Mesenchymal stem cell (in vitro differentiated cells and primary cell): Measurements from ENCODE around the gene KMT2A.
"Not testable (repeated sequence)": the region's sequence is repeated elsewhere in the genome, so short reads cannot be mapped to it uniquely, and the experiment has no call there.

Source experiments
- DNase-seq: peaks from one replicate; pipeline ENCODE4 v3.0.0-alpha.2; 2013
- H2AFZ ChIP-seq: one replicate; pipeline ENCODE4 v1.6.1; 2013; ENCODE audit warnings: low read depth, mild to moderate bottlenecking, control low read depth, inconsistent platforms, low read length, moderate library complexity
- H2AK5ac ChIP-seq: 2 replicates; pipeline ENCODE4 v1.6.1; 2013; ENCODE audit warnings: low read length, moderate library complexity, mild to moderate bottlenecking, inconsistent platforms; ENCODE audit not compliant: severe bottlenecking
- H2BK120ac ChIP-seq: one replicate; pipeline ENCODE4 v1.6.1; 2013; ENCODE audit warnings: low read depth, mild to moderate bottlenecking, inconsistent platforms, low read length, moderate library complexity
- H2BK12ac ChIP-seq, 2 experiments: one replicate each; pipeline ENCODE4 v1.6.1; 2013; ENCODE audit warnings: inconsistent platforms in 2 of 2, low read length in 2 of 2, mild to moderate bottlenecking in 2 of 2, moderate library complexity in 2 of 2, control low read depth in 1 of 2
- H2BK15ac ChIP-seq: one replicate; pipeline ENCODE4 v1.6.1; 2013; ENCODE audit warnings: mild to moderate bottlenecking, low read depth, inconsistent platforms; ENCODE audit not compliant: poor library complexity, severe bottlenecking
- H2BK5ac ChIP-seq: 2 replicates; pipeline ENCODE4 v1.6.1; 2013; ENCODE audit warnings: low read depth, mild to moderate bottlenecking, low read length, control low read depth, inconsistent platforms; ENCODE audit not compliant: poor library complexity, severe bottlenecking
- H3K14ac ChIP-seq, 2 experiments: one replicate each; pipeline ENCODE4 v1.6.1; 2013; ENCODE audit warnings: inconsistent platforms in 2 of 2, low read length in 2 of 2, control low read depth in 1 of 2, mild to moderate bottlenecking in 1 of 2, moderate library complexity in 1 of 2
- H3K18ac ChIP-seq, 2 experiments: one replicate each; pipeline ENCODE4 v1.6.1; 2013; ENCODE audit warnings: inconsistent platforms in 2 of 2, low read length in 2 of 2, control low read depth in 1 of 2, low read depth in 1 of 2, mild to moderate bottlenecking in 1 of 2
- H3K23ac ChIP-seq, 2 experiments: one replicate each; pipeline ENCODE4 v1.6.1; 2013; ENCODE audit warnings: inconsistent platforms in 2 of 2, low read length in 2 of 2, mild to moderate bottlenecking in 2 of 2, moderate library complexity in 2 of 2, control low read depth in 1 of 2
- H3K27ac ChIP-seq: 2 replicates; pipeline ENCODE4 v1.5.1; 2013; ENCODE audit warnings: mild to moderate bottlenecking, moderate library complexity, low read length, control low read depth, inconsistent platforms; ENCODE audit not compliant: poor library complexity, severe bottlenecking
- H3K27me3 ChIP-seq, 2 experiments: 2 replicates each; pipeline versions ENCODE4 v1.6.1 to v1.7.0; 2013; ENCODE audit warnings: low read length in 2 of 2, mild to moderate bottlenecking in 2 of 2, moderate library complexity in 2 of 2, control low read depth in 1 of 2, inconsistent platforms in 1 of 2; ENCODE audit not compliant: control insufficient read depth in 1 of 2, insufficient read depth in 1 of 2
- H3K36me3 ChIP-seq, 2 experiments: 2 replicates each; pipeline versions ENCODE4 v1.6.1 to v1.7.0; 2013; ENCODE audit warnings: low read length in 2 of 2, control low read depth in 1 of 2, inconsistent platforms in 1 of 2, low read depth in 1 of 2, mild to moderate bottlenecking in 1 of 2; ENCODE audit not compliant: insufficient read depth in 2 of 2, control insufficient read depth in 1 of 2
- H3K4ac ChIP-seq, 2 experiments: one replicate each; pipeline ENCODE4 v1.6.1; 2013; ENCODE audit warnings: inconsistent platforms in 2 of 2, low read length in 2 of 2, mild to moderate bottlenecking in 2 of 2, moderate library complexity in 2 of 2, control low read depth in 1 of 2, low read depth in 1 of 2
- H3K4me1 ChIP-seq: 2 replicates; pipeline ENCODE4 v1.6.1; 2013; ENCODE audit warnings: low read depth, low read length, control low read depth; ENCODE audit not compliant: control insufficient read depth, insufficient read depth
- H3K4me2 ChIP-seq: 2 replicates; pipeline ENCODE4 v1.6.1; 2013; ENCODE audit warnings: low read length, mild to moderate bottlenecking, inconsistent platforms; ENCODE audit not compliant: poor library complexity, severe bottlenecking
- H3K4me3 ChIP-seq, 2 experiments: 2 replicates each; pipeline versions ENCODE4 v1.5.1 to v1.7.0; 2013; ENCODE audit warnings: low read length in 2 of 2, mild to moderate bottlenecking in 2 of 2, control low read depth in 1 of 2, low read depth in 1 of 2; ENCODE audit not compliant: insufficient read depth in 1 of 2
- H3K79me1 ChIP-seq: replicated peaks from 2 replicates; pipeline ENCODE4 v1.6.1; 2013; ENCODE audit warnings: mild to moderate bottlenecking, control low read depth, low read length, inconsistent platforms; ENCODE audit not compliant: poor library complexity, severe bottlenecking
- H3K9ac ChIP-seq: 2 replicates; pipeline ENCODE4 v1.7.0; 2013; ENCODE audit warnings: mild to moderate bottlenecking, low read length, moderate library complexity
- H3K9me3 ChIP-seq: 2 replicates; pipeline ENCODE4 v1.7.0; 2013; ENCODE audit warnings: mild to moderate bottlenecking, low read length; ENCODE audit not compliant: control insufficient read depth
- H4K8ac ChIP-seq: one replicate; pipeline ENCODE4 v1.6.1; 2013; ENCODE audit warnings: inconsistent platforms, mild to moderate bottlenecking, low read length, moderate library complexity
- H4K91ac ChIP-seq: one replicate; pipeline ENCODE4 v1.6.1; 2013; ENCODE audit warnings: mild to moderate bottlenecking, low read length, inconsistent platforms
- WGBS: methylation state at CpG from one replicate; pipeline ENCODE4 v1.1.7; 2013; ENCODE audit warnings: mixed read lengths; 5-methylcytosine and 5-hydroxymethylcytosine counted together

The KMT2A gene

DNA sequence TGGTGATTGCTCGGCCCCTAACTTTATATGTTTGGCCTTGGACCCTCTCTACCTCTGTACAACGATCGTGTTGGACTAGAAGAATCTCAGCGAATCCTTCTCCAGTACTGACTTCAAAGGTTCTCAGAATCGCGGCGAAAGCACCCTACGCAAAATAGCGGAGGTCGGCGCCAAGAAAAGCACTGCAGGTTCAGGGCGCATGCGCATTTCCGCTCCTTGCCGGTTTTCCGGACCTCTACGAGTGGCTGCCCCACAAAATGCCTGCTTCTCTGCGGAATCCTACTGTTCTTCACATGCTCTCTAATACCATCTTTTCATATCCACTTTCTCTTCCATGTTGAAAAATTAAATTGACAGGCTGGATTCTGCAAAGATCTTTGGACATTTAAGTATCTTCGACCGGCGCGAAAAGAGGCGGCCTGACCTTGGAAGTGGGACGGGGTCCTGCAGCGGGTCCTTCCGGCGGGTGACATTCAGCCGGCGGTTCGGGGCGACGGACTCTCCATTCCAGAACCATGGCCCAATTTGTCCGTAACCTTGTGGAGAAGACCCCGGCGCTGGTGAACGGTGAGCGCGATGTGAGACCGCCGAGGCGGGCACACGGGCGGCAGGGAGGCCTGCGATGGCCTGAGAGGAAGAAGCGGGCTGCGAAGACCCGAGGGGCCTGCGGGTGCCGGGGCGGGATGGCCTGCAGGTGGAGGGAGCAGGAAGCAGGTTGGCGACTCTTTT lies 35.0 kb upstream of the KMT2A start, which contains the start of gene ATP5MG:
Gene ATP5MG (plus strand): TSS at position 456 of the 729 bp plus-strand sequence. CDS start 60 bp downstream, at position 516.
- H3K18ac ChIP-seq: peak within 1 kb of the TSS; percentile 95 to 99
- DNase-seq: peak; percentile 90
- peak within 1 kb of the TSS in 1 of 2 experiments; percentile 91 for H3K23ac ChIP-seq
- H2AFZ ChIP-seq: peak within 1 kb of the TSS; percentile 94
- H3K4ac ChIP-seq: peak within 1 kb of the TSS; percentile 77 to 98
- peak within 1 kb of the TSS; percentile 98 for H3K9ac ChIP-seq
- H2BK120ac ChIP-seq: no peak within 1 kb of the TSS
- H3K9me3 ChIP-seq: no peaks in the 10 kb centered on the region
- H4K8ac ChIP-seq: peak within 1 kb of the TSS; percentile 95
- peak within 1 kb of the TSS; percentile 84 for H3K4me2 ChIP-seq
- no peaks in the 10 kb centered on the region for H3K79me1 ChIP-seq
- H2AK5ac ChIP-seq: peak within 1 kb of the TSS; percentile 14
- H3K4me1 ChIP-seq: peaks cover 8% of the 10 kb centered on the region
- peak within 1 kb of the TSS; percentile 97 to 98 for H3K4me3 ChIP-seq
- peak within 1 kb of the TSS; percentile 73 for H3K27ac ChIP-seq
- H4K91ac ChIP-seq: peak within 1 kb of the TSS; percentile 67
- H3K27me3 ChIP-seq: no peaks in the 10 kb centered on the region
- peak within 1 kb of the TSS; percentile 12 for H2BK15ac ChIP-seq
- H3K14ac ChIP-seq: peak within 1 kb of the TSS in 1 of 2 experiments; percentile 46
- no peak within 1 kb of the TSS for H2BK5ac ChIP-seq
- peaks cover 0 to 33% of the 10 kb centered on the region in 2 experiments for H3K36me3 ChIP-seq
- no peak within 1 kb of the TSS for H2BK12ac ChIP-seq
- under 1% methylated on average over 44 of the region's 51 CpGs for WGBS

DNA sequence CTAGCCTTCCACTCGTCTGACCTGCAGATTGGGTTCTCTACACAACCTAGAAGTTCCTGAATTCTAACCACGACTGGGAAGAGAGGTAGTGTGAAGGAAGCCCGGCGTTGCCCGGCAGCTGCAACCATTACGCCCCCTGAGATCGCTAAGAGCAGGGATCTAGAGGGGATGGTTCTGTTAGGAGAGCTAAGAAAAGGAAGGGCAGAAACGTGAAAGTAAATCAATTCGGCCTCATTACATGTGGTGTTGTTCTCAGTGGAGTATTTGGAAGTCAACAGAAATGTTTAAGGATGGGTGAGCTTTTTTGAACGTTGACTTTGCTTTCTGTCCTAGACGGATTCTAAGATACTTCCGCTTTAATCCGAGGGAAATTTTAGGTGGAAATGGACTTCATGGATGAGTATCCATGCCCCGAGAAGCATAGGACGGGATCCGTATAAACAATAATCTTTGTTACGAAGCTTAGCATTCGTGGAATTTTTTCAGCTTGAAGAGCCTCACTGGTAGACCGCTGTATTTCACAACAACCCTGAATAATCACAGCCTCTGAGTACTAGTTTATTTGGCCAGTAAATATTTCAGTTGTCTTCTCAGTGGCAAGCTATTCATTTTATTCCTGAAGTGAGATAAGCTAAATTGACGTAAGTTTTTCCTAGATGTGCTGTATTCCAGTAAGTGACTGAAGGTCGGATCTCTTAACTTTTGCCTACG lies 34.3 kb upstream of the KMT2A start:
- Histone ChIP-seq H3K14ac (peak overlapping the region in 1 of 2 experiments; percentile 46), H3K9me3 (no peaks in the 10 kb centered on the region), H3K18ac (peak overlapping the region; percentile 95 to 99), H3K79me1 (no peaks in the 10 kb centered on the region), H3K27me3 (no peaks in the 10 kb centered on the region), H3K4me2 (peak overlapping the region; percentile 31), H2BK12ac (no peak overlapping the region), H3K9ac (peak overlapping the region; percentile 98), H3K4ac (peak overlapping the region; percentile 77 to 98), H4K8ac (peak overlapping the region; percentile 89), H3K27ac (peak overlapping the region; percentile 73), H3K36me3 (peaks cover 0 to 33% of the 10 kb centered on the region in 2 experiments), H3K4me3 (peak overlapping the region; percentile 97 to 98), H2BK120ac (no peak overlapping the region), H3K4me1 (peaks cover 8% of the 10 kb centered on the region), H2BK5ac (no peak overlapping the region), H2AFZ (peak overlapping the region; percentile 94), H4K91ac (peak overlapping the region; percentile 67), H3K23ac (no peak overlapping the region), H2BK15ac (no peak overlapping the region), H2AK5ac (no peak overlapping the region)
- DNase-seq: peak; percentile 89
- 5% methylated on average over 19 of the region's 22 CpGs for WGBS

DNA sequence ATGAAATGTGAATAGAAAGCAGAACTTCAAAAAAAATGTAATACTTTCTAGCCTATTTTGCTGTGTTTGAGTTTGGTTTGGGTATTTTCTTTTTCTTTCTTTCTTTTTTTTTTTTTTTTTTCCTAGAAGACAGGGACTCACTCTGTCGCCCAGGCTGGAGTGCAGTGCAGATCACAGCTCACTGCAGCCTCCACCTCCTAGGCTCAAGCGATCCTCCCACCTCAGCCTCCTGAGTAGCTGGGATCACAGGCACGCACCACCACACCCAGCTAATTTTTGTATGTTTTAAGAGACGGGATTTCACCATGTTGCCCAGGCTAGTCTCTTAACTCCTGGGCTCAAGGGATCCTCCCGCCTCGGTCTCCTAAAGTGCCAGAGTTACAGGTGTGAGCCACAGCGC lies 33.7 kb upstream of the KMT2A start:
- WGBS: 92% methylated on average over 7 of the region's 7 CpGs

DNA sequence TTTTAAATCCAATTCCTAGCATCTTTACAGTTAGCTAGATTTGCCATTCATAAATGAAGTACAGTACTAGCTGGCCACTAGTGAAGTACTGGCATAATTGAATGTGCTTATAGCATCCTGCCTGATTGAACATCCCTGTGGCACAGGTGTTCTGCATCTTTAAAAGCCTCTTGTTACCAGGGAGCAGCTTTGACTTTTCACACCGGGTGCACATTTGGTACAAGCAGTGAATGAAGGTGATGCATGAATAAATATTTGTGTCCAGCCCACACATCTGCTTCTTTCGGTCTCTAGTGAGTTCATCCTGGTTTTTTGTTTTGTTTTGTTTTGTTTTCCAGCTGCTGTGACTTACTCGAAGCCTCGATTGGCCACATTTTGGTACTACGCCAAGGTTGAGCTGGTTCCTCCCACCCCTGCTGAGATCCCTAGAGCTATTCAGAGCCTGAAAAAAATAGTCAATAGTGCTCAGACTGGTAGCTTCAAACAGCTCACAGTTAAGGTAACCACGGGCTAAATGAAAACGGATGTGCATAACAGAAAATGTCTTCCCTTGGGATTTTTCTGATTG lies 29.6 kb upstream of the KMT2A start:
- peak; percentile 21 for DNase-seq
- peaks cover 8% of the 10 kb centered on the region for H3K4me1 ChIP-seq

More for the DNA sequence above, 33.7 kb upstream of the KMT2A start:
- not testable (repeated sequence) for H2AFZ ChIP-seq, H4K8ac ChIP-seq, DNase-seq, H3K14ac ChIP-seq, H3K79me1 ChIP-seq, H3K4me1 ChIP-seq, H3K27me3 ChIP-seq, H2BK12ac ChIP-seq, H2BK5ac ChIP-seq, H2BK120ac ChIP-seq, H3K27ac ChIP-seq, H3K9me3 ChIP-seq, H4K91ac ChIP-seq, H2BK15ac ChIP-seq, H3K18ac ChIP-seq, H3K4ac ChIP-seq, H2AK5ac ChIP-seq, H3K23ac ChIP-seq
- Histone ChIP-seq H3K36me3 (peaks cover 3 to 33% of the 10 kb centered on the region in 2 experiments), H3K9ac (peak overlapping the region; percentile 98), H3K4me2 (peak overlapping the region; percentile 31), H3K4me3 (peak overlapping the region in 1 of 2 experiments; percentile 98)

More for the DNA sequence above, 29.6 kb upstream of the KMT2A start:
- H2AFZ ChIP-seq: no peak overlapping the region
- H2BK12ac ChIP-seq: no peak overlapping the region
- no peak overlapping the region for H3K23ac ChIP-seq
- H2BK5ac ChIP-seq: no peak overlapping the region
- H3K9me3 ChIP-seq: no peaks in the 10 kb centered on the region
- no peak overlapping the region for H2BK120ac ChIP-seq
- H3K27ac ChIP-seq: no peak overlapping the region
- H3K36me3 ChIP-seq: peaks cover 7 to 46% of the 10 kb centered on the region in 2 experiments
- no peak overlapping the region for H2BK15ac ChIP-seq
- H3K14ac ChIP-seq: no peak overlapping the region
- no peak overlapping the region for H4K91ac ChIP-seq
- no peak overlapping the region for H3K4me3 ChIP-seq
- no peak overlapping the region for H3K4me2 ChIP-seq
- H3K9ac ChIP-seq: peak overlapping the region; percentile 1
- no peak overlapping the region for H2AK5ac ChIP-seq
- H3K4ac ChIP-seq: no peak overlapping the region
- WGBS: 94% methylated on average over 7 of the region's 7 CpGs
- no peaks in the 10 kb centered on the region for H3K27me3 ChIP-seq
- no peak overlapping the region for H4K8ac ChIP-seq
- no peak overlapping the region for H3K18ac ChIP-seq
- peaks cover 6% of the 10 kb centered on the region for H3K79me1 ChIP-seq
